H1 (cell line): ENCODE data around the gene C20orf96. TPM values are rescaled to one million over a fixed set of nuclear protein-coding genes. Genes with fewer than 3 reads are reported as not detected.

Source experiments
- CTCF ChIA-PET: fragments of 300-600 bp; sonication (Branson Sonifier 250); formaldehyde crosslinking; loops from one replicate; lab custom pipeline; 2021; ENCODE audit not compliant: partially characterized antibody; lab: Charles Lee
- POLR2A ChIA-PET: fragments of 300-600 bp; sonication (Branson Sonifier 250); formaldehyde crosslinking; loops from one replicate; lab custom pipeline; 2021; ENCODE audit warnings: inconsistent platforms; ENCODE audit not compliant: partially characterized antibody; lab: Charles Lee
- DNase-seq, 2 experiments: peaks; one replicate each; pipeline versions ENCODE4 v3.0.0 to v3.0.0-alpha.2; 2010 to 2022; ENCODE audit warnings: low spot score in 2 of 2, low read depth in 1 of 2, mixed read lengths in 1 of 2
- FAIRE-seq: peaks from 2 replicates; lab custom pipeline; 2011; peaks lifted over from hg19 to GRCh38; lab: Jason Lieb, UNC
- H2AFZ ChIP-seq: 2 replicates; pipeline ENCODE4 v1.8.1; 2012; ENCODE audit warnings: low read length, inconsistent platforms
- H2AK5ac ChIP-seq: 2 replicates; pipeline ENCODE4 v1.6.1; 2013; ENCODE audit warnings: low read depth, low read length
- H2BK120ac ChIP-seq: replicated peaks from 2 replicates; pipeline ENCODE3; 2013; ENCODE audit warnings: low read depth, low read length, inconsistent platforms
- H2BK12ac ChIP-seq: 2 replicates; pipeline ENCODE4 v1.6.1; 2013; ENCODE audit warnings: low read depth, low read length
- H2BK15ac ChIP-seq: 2 replicates; pipeline ENCODE4 v1.6.1; 2013; ENCODE audit warnings: low read length
- H2BK20ac ChIP-seq: 2 replicates; pipeline ENCODE4 v1.6.1; 2013; ENCODE audit warnings: low read length
- H2BK5ac ChIP-seq: 2 replicates; pipeline ENCODE4 v1.6.1; 2013; ENCODE audit warnings: low read depth, low read length
- H3K14ac ChIP-seq: 2 replicates; pipeline ENCODE4 v1.6.1; 2013; ENCODE audit warnings: inconsistent platforms; ENCODE audit not compliant: insufficient read length
- H3K18ac ChIP-seq: 2 replicates; pipeline ENCODE4 v1.6.1; 2013; ENCODE audit warnings: low read length; ENCODE audit errors: extremely low read depth
- H3K23ac ChIP-seq: 2 replicates; pipeline ENCODE4 v1.6.1; 2013; ENCODE audit warnings: inconsistent platforms; ENCODE audit not compliant: insufficient read length
- H3K23me2 ChIP-seq: 2 replicates; pipeline ENCODE4 v1.6.1; 2013; ENCODE audit warnings: low read depth, low read length
- H3K27ac ChIP-seq: 2 replicates; pipeline ENCODE4 v1.6.1; 2011; ENCODE audit warnings: low read depth, low read length, inconsistent platforms
- H3K27me3 ChIP-seq, 4 experiments: replicated peaks in 1 of 4; 1 replicate in 1 of 4; 2 replicates in 3 of 4; pipeline versions ENCODE4 v1.6.1 to v1.8.1; 2011 to 2013; ENCODE audit warnings: low read length in 3 of 4, mild to moderate bottlenecking in 3 of 4, inconsistent platforms in 2 of 4, mixed read lengths in 2 of 4, moderate library complexity in 1 of 4; ENCODE audit not compliant: control insufficient read depth in 3 of 4, insufficient read depth in 3 of 4; ENCODE audit errors: extremely low read depth in 1 of 4
- H3K36me3 ChIP-seq, 4 experiments: 2 replicates each; pipeline versions ENCODE4 v1.6.1 to v1.8.1; 2011 to 2013; ENCODE audit warnings: mild to moderate bottlenecking in 4 of 4, low read length in 3 of 4, moderate library complexity in 2 of 4, control low read depth in 1 of 4, inconsistent platforms in 1 of 4; ENCODE audit not compliant: insufficient read depth in 4 of 4, control insufficient read depth in 2 of 4
- H3K4ac ChIP-seq: replicated peaks from 2 replicates; pipeline ENCODE3; 2013; ENCODE audit warnings: low read length, low read depth, mixed read lengths, inconsistent platforms; ENCODE audit not compliant: insufficient read length
- H3K4me1 ChIP-seq, 4 experiments: replicated peaks in 1 of 4; 1 replicate in 1 of 4; 2 replicates in 3 of 4; pipeline versions ENCODE4 v1.6.1 to v1.8.1; 2011 to 2013; ENCODE audit warnings: low read length in 3 of 4, inconsistent platforms in 2 of 4, mixed read lengths in 1 of 4; ENCODE audit not compliant: insufficient read depth in 4 of 4, control insufficient read depth in 3 of 4
- H3K4me2 ChIP-seq, 2 experiments: 2 replicates each; pipeline versions ENCODE4 v1.6.1 to v1.8.1; 2011 to 2013; ENCODE audit warnings: low read depth in 2 of 2, low read length in 2 of 2, control low read depth in 1 of 2, inconsistent platforms in 1 of 2, mild to moderate bottlenecking in 1 of 2; ENCODE audit not compliant: insufficient read depth in 1 of 2
- H3K4me3 ChIP-seq, 4 experiments: fragments of 200-600, 300-600 bp in 1 of 4; sonication (generic), shearing (Covaris generic), sonication (Bioruptor Twin) in 1 of 4; 2 replicates each; pipeline versions ENCODE4 v1.5.1 to v1.8.1; 2011 to 2016; ENCODE audit warnings: low read length in 4 of 4, low read depth in 3 of 4, control low read depth in 2 of 4, inconsistent platforms in 2 of 4, mild to moderate bottlenecking in 2 of 4, mixed read lengths in 1 of 4, moderate library complexity in 1 of 4; ENCODE audit not compliant: insufficient read depth in 2 of 4; ENCODE audit errors: extremely low read depth in 1 of 4
- H3K56ac ChIP-seq: replicated peaks from 2 replicates; pipeline ENCODE3; 2013; ENCODE audit warnings: low read depth, mild to moderate bottlenecking, mixed read lengths, low read length, inconsistent platforms; ENCODE audit not compliant: insufficient read length
- H3K79me1 ChIP-seq: 2 replicates; pipeline ENCODE4 v1.6.1; 2013; ENCODE audit warnings: low read depth, low read length, control low read depth
- H3K79me2 ChIP-seq, 2 experiments: 2 replicates each; pipeline versions ENCODE4 v1.6.1 to v1.8.1; 2012 to 2013; ENCODE audit warnings: low read length in 2 of 2, mild to moderate bottlenecking in 2 of 2, inconsistent platforms in 1 of 2; ENCODE audit not compliant: insufficient read depth in 2 of 2, control insufficient read depth in 1 of 2
- H3K9ac ChIP-seq, 4 experiments: replicated peaks in 1 of 4; 1 replicate in 1 of 4; 2 replicates in 3 of 4; pipeline versions ENCODE4 v1.6.1 to v1.8.1; 2011 to 2013; ENCODE audit warnings: low read depth in 3 of 4, low read length in 3 of 4, control low read depth in 2 of 4, mild to moderate bottlenecking in 2 of 4, moderate library complexity in 2 of 4, inconsistent platforms in 1 of 4; ENCODE audit errors: extremely low read depth in 1 of 4
- H3K9me3 ChIP-seq, 2 experiments: 2 replicates each; pipeline versions ENCODE4 v1.6.1 to v1.8.1; 2012 to 2013; ENCODE audit warnings: mild to moderate bottlenecking in 2 of 2, moderate library complexity in 2 of 2, control low read depth in 1 of 2, inconsistent platforms in 1 of 2, low read depth in 1 of 2, low read length in 1 of 2, mixed read lengths in 1 of 2; ENCODE audit not compliant: insufficient read depth in 2 of 2
- H4K20me1 ChIP-seq, 2 experiments: replicated peaks in 1 of 2; 2 replicates each; pipeline versions ENCODE3 to v1.8.1; 2011 to 2013; ENCODE audit warnings: inconsistent platforms in 2 of 2, low read length in 2 of 2, mild to moderate bottlenecking in 1 of 2; ENCODE audit not compliant: insufficient read depth in 2 of 2, control insufficient read depth in 1 of 2
- H4K5ac ChIP-seq: 2 replicates; pipeline ENCODE4 v1.6.1; 2013; ENCODE audit warnings: low read length, low read depth, mixed read lengths, inconsistent platforms; ENCODE audit not compliant: insufficient read length
- H4K8ac ChIP-seq: 2 replicates; pipeline ENCODE4 v1.8.0; 2013; ENCODE audit warnings: mild to moderate bottlenecking, moderate library complexity, low read length, inconsistent platforms; ENCODE audit not compliant: insufficient read depth; ENCODE audit errors: extremely low read depth
- H4K91ac ChIP-seq: replicated peaks from 2 replicates; pipeline ENCODE3; 2013; ENCODE audit warnings: low read length, mixed read lengths, inconsistent platforms; ENCODE audit not compliant: insufficient read length
- SP1 ChIP-seq: IDR thresholded peaks from 2 replicates; pipeline ENCODE4 v1.6.1; 2011; ENCODE audit warnings: low read depth, low read length
- TCF12 ChIP-seq: IDR thresholded peaks from 2 replicates; pipeline ENCODE4 v1.6.1; 2011; ENCODE audit warnings: low read depth, mild to moderate bottlenecking, low read length
- TEAD4 ChIP-seq: IDR thresholded peaks from 2 replicates; pipeline ENCODE4 v1.6.1; 2012; ENCODE audit warnings: low read depth, low read length, inconsistent platforms, mixed read lengths
- WGBS, 2 experiments: shearing (Covaris generic) in 1 of 2; methylation state at CpG; one replicate each; pipeline versions ENCODE4 v1.1.6 to v1.1.7; 2013 to 2015; ENCODE audit warnings: low lambda C conversion rate in 2 of 2, mixed read lengths in 2 of 2, inconsistent platforms in 1 of 2, low coverage in 1 of 2, missing lambda C conversion rate in 1 of 2; ENCODE audit not compliant: insufficient replicate concordance in 2 of 2, insufficient coverage in 1 of 2, insufficient read length in 1 of 2; ENCODE audit errors: extremely low coverage in 1 of 2, missing lambda C conversion rate in 1 of 2; 5-methylcytosine and 5-hydroxymethylcytosine counted together
- polyA plus RNA-seq, 7 experiments: library from polyadenylated mRNA; depleted of rRNA in 3 of 7; stranded (reverse) in 5 of 7; unstranded in 2 of 7; fragments of >200 nt in 5 of 7; fragments of 200-250 nt in 2 of 7; gene quantifications; 1 replicate in 5 of 7; 2 replicates in 1 of 7; 4 replicates in 1 of 7; pipeline versions ENCODE4 v1.2.1 to v1.2.3, GENCODE V29; 2011 to 2013; ENCODE audit warnings: missing spikeins in 2 of 7, mixed read lengths in 2 of 7
- total RNA-seq: library from RNA; stranded (reverse); fragmentation: NEBNext Ultra II Directional; extraction: Animal tissue kit (Norgen Biotek cat#: 25700); gene quantifications from 2 replicates; pipeline ENCODE4 v1.2.1, GENCODE V29; 2021

C20orf96 gene
- total and polyA plus RNA-seq, 2 of the 8 experiments (the other 6 are each of a cell fraction or from before 2014, with no cell fraction given): 19.2 to 21.0 TPM

DNA sequence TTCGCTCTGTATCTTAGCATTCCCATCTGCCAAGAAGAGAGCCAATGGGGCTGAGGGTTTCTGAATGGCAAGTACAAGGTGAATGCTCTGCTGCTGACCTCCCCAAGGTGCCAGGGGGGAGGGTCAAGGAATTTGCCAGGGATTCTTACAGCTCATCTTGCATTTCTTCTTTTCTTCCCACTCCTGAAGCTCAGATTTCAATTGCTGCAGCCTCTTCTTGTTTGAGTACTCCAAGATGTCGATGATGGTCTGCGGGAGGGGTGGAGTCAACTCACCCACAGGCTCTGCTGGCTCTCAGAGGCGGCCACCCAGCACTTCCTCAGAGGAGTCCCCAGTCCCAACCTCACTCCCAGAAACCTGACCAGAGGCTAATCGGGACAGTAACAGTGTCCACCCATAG, 12.4 kb downstream of the C20orf96 start:
- Histone ChIP-seq H3K23ac (no peak overlapping the region), H2BK12ac (no peak overlapping the region), H2BK120ac (no peak overlapping the region), H3K4me3 (peak overlapping the region; percentile 1 to 47 (median 20); a peak in 5 of 8 replicates), H4K5ac (no peak overlapping the region), H3K18ac (no peak overlapping the region), H3K79me2 (no peaks in the 10 kb centered on the region), H3K4me2 (peak overlapping the region; percentile 65 to 68), H2BK5ac (0 out of 2 replicates have a peak overlapping the region, but pooled peaks have one; percentile 44), H3K4ac (no peak overlapping the region), H3K9me3 (no peaks in the 10 kb centered on the region), H3K23me2 (no peaks in the 10 kb centered on the region; the same call in 1 of the 2 replicates), H3K36me3 (peaks cover 8 to 21% (median 13%) of the 10 kb centered on the region in 4 experiments; a peak in 7 of 8 replicates), H3K56ac (no peak overlapping the region), H3K4me1 (peaks cover 0 to 4% (median 4%) of the 10 kb centered on the region in 4 experiments; a peak in 4 of 7 replicates), H4K20me1 (peaks cover 2 to 8% of the 10 kb centered on the region in 2 experiments), H2BK20ac (0 out of 2 replicates have a peak overlapping the region, but pooled peaks have one; percentile 82), H2AFZ (no peak overlapping the region), H3K27me3 (peaks cover 0 to 2% (median under 1%) of the 10 kb centered on the region in 4 experiments; a peak in 2 of 7 replicates), H3K79me1 (no peaks in the 10 kb centered on the region; the same call in 1 of the 2 replicates), H3K9ac (no peak overlapping the region), H2AK5ac (0 out of 2 replicates have a peak overlapping the region, but pooled peaks have one; percentile 28), H2BK15ac (no peak overlapping the region), H3K14ac (no peak overlapping the region), H4K91ac (no peak overlapping the region), H3K27ac (no peak overlapping the region), H4K8ac (no peak overlapping the region)
- DNase-seq (no peak), FAIRE-seq (no peak)
- ChIA-PET CTCF (interaction anchor here (0.7 to 6.7 kb wide), 16 partner anchors 10 to 125 kb away, joined by 3 to 63 read pairs (median 4); no protein-coding TSS in a partner anchor), POLR2A (interaction anchor here (1.1 to 6.1 kb wide), 7 partner anchors 10 to 67 kb away, joined by 3 to 61 read pairs (median 10); partner anchors contain the start of genes SOX12 and ZCCHC3)
- TF ChIP-seq TEAD4 (0 out of 2 replicates have a peak, but pooled peaks have one; percentile 15), TCF12 (no peak), SP1 (0 out of 2 replicates have a peak, but pooled peaks have one; percentile 31)
- WGBS, 2 experiments: 56% methylated on average over 5 of the region's 5 CpGs; no CpG with 5 or more reads in 1 of the 2 experiments
